ENCODE measurements around the gene ROR1.

DNA sequence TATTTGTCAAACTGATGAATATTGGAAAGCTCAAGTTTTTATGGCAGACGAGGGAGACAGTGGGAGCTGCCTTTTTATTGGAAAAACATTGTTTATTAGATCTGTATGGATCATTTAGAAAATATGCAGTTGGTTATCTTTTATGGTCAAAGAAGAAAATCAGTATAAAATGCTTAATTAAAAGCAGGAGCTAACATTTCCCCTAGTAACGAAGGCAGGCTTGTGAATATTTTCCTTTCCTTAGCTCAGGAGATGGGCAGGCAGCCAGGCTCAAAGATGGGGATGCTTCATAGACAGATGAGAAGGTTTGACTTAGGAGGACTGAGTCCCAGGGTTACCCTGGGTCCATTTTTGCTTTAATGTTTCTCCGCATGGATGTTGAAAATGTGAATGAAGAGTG, 26.0 kb downstream of the ROR1 start:
- TF ChIP-seq EZH2 (IDR thresholded peaks at IDR 0.05) (no peak), POLR2AphosphoS5 (IDR thresholded peaks at IDR 0.05; ENCODE audit: low read depth, low read length) (no peak), POLR2A (IDR thresholded peaks at IDR 0.05; ENCODE audit: borderline replicate concordance, extremely low read depth, insufficient read depth, insufficient read length) (no peak), YY1 (IDR thresholded peaks at IDR 0.05; ENCODE audit: extremely low read depth, insufficient replicate concordance, low read depth, low read length) (no peak), ZFX (IDR thresholded peaks at IDR 0.05) (no peak), EZH2phosphoT487 (IDR thresholded peaks at IDR 0.05; ENCODE audit: borderline replicate concordance) (no peak), ELF1 (IDR thresholded peaks at IDR 0.05; ENCODE audit: borderline replicate concordance, low read depth) (no peak), ZBTB33 (IDR thresholded peaks at IDR 0.05; ENCODE audit: extremely low read depth, insufficient replicate concordance, low read length) (no peak), RAD21 (IDR thresholded peaks at IDR 0.05; ENCODE audit: low read depth) (no peak), TCF7L2 (IDR thresholded peaks at IDR 0.05; ENCODE audit: borderline replicate concordance, extremely low read depth, insufficient read depth, insufficient read length) (no peak)
- TF ChIP-seq, protein P1, sequence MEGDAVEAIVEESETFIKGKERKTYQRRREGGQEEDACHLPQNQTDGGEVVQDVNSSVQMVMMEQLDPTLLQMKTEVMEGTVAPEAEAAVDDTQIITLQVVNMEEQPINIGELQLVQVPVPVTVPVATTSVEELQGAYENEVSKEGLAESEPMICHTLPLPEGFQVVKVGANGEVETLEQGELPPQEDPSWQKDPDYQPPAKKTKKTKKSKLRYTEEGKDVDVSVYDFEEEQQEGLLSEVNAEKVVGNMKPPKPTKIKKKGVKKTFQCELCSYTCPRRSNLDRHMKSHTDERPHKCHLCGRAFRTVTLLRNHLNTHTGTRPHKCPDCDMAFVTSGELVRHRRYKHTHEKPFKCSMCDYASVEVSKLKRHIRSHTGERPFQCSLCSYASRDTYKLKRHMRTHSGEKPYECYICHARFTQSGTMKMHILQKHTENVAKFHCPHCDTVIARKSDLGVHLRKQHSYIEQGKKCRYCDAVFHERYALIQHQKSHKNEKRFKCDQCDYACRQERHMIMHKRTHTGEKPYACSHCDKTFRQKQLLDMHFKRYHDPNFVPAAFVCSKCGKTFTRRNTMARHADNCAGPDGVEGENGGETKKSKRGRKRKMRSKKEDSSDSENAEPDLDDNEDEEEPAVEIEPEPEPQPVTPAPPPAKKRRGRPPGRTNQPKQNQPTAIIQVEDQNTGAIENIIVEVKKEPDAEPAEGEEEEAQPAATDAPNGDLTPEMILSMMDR (IDR thresholded peaks at IDR 0.05 in 2 of 3, conservative IDR thresholded peaks at IDR 0.05 in 1 of 3; ENCODE audit: borderline replicate concordance in 1 of 3, insufficient read depth in 1 of 3, low read depth in 2 of 3, low read length in 2 of 3), result no peak

Data from HCT116 (cell line).